Inflammatory macrophage treated with lipopolysaccharide for 4 hours (primary cell): Measurements from ENCODE around the gene MRPS5.
"Not testable (repeated sequence)": the region's sequence is repeated elsewhere in the genome, so short reads cannot be mapped to it uniquely, and the experiment has no call there.

Experiments used
- DNase-seq: peaks from one replicate; pipeline ENCODE4 v3.0.0-alpha.2; 2020

Gene MRPS5

GRCh38 chr2:95044601-95045000 is 77.0 kb downstream of the MRPS5 start:
- no peak for DNase-seq

- DNase-seq: no peak
Measured at GRCh38 chr2:95043300-95044093, 78.1 kb downstream of the MRPS5 start.

GRCh38 chr2:95042472-95043271 is 78.9 kb downstream of the MRPS5 start:
- no peak for DNase-seq

- DNase-seq: no peak
Measured at GRCh38 chr2:95041824-95042442, 79.7 kb downstream of the MRPS5 start.

- no peak for DNase-seq
Measured at GRCh38 chr2:95041060-95041823, 80.4 kb downstream of the MRPS5 start.

- no peak for DNase-seq
Measured at GRCh38 chr2:95040426-95040825, 81.2 kb downstream of the MRPS5 start.

GRCh38 chr2:95039978-95040377 is 81.6 kb downstream of the MRPS5 start:
- no peak for DNase-seq

GRCh38 chr2:95039363-95039762 is 82.2 kb downstream of the MRPS5 start:
- DNase-seq: no peak

GRCh38 chr2:95038635-95039298 is 82.8 kb downstream of the MRPS5 start:
- no peak for DNase-seq

GRCh38 chr2:95037841-95038585 is 83.6 kb downstream of the MRPS5 start:
- not testable (repeated sequence) for DNase-seq

- DNase-seq: no peak
Measured at GRCh38 chr2:95037384-95037839, 84.2 kb downstream of the MRPS5 start.

GRCh38 chr2:95036596-95037383 is 84.8 kb downstream of the MRPS5 start:
- no peak for DNase-seq
